AML-193 (cell line): ENCODE data around the gene PTGER1.

ENCODE experiments used
- DNase-seq, 2 experiments: peaks; one replicate each; lab custom pipeline; 2025; lab: John Stamatoyannopoulos, UW

PTGER1 gene

GRCh38 chr19:14502334-14503092, 27.4 kb upstream of the PTGER1 start:
- no peak for DNase-seq

GRCh38 chr19:14497228-14497921, 22.2 kb upstream of the PTGER1 start:
- DNase-seq = no peak

- no peak for DNase-seq
Observed at GRCh38 chr19:14496834-14497227, 21.7 kb upstream of the PTGER1 start.

GRCh38 chr19:14496029-14496833, 21.1 kb upstream of the PTGER1 start, which contains the start of gene GIPC1:
TSS of gene GIPC1 (minus strand) at chr19:14496127. CDS start at chr19:14482976, 13,151 bp downstream.
- peak; percentile 80 to 86 for DNase-seq

GRCh38 chr19:14495672-14496028, 20.5 kb upstream of the PTGER1 start:
- no peak for DNase-seq

GRCh38 chr19:14494910-14495671, 19.9 kb upstream of the PTGER1 start:
- DNase-seq = no peak

- no peak for DNase-seq
Observed at GRCh38 chr19:14494411-14494810, 19.3 kb upstream of the PTGER1 start.

DNA sequence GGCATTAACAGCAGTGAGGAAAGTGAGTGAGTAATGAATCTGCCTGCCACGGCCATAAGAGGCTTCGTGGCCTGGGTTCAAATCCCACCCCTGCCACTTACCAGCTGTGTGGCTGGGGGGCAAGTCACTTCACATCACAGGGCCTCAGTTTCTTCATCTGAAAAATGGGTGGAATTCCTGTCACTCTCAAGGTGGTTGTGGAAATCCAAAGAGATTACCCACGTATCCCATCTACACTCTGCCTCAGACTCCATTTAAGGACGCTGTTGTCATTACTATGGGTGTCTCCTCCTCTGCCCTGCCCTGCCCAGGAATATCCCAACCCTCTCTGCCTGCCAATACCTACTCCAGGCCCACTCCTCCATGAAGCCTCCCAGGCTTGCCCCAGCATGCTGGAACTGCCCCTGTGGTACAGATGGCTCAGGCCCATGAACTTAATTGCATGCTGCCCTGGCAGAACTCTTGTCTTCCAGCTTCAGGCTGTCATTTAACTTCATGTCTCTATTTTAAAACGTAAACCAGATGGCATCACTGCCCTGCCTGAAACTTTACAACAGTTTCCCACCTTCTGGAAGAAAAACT, 17.7 kb upstream of the PTGER1 start:
- DNase-seq = no peak

DNA sequence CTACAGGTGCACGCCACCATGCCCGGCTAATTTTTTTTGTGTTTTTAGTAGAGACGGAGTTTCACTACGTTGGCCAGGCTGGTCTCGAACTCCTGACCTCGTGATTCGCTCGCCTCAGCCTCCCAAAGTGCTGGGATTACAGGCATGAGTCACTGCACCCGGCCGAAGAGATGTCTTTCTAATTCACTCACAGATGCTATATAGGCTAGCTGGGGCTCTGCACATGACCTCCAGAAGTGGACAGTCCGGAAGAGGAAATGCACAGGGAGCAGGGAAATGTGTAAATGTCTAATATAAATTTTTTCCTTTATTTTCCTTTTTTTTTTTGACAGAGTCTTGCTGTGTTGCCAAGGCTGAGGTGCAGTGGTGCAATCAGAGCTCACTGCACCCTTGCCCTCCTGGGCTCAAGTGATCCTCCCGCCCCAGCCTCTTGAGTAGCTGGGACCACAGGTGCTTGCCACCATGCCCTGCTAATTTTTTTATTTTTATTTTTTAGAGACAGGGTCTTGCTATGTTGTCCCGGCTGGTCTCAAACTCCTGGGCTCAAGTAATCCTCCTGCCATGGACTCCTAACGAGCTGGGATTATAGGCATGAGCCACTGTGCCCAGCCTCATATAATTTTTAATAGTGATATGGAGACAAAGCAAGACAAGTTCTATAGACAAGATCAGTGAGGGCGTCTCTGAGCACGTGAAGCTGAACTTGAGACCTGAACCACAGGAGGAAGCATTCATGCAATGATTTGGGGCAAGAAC, 12.4 kb upstream of the PTGER1 start:
- no peak for DNase-seq

DNA sequence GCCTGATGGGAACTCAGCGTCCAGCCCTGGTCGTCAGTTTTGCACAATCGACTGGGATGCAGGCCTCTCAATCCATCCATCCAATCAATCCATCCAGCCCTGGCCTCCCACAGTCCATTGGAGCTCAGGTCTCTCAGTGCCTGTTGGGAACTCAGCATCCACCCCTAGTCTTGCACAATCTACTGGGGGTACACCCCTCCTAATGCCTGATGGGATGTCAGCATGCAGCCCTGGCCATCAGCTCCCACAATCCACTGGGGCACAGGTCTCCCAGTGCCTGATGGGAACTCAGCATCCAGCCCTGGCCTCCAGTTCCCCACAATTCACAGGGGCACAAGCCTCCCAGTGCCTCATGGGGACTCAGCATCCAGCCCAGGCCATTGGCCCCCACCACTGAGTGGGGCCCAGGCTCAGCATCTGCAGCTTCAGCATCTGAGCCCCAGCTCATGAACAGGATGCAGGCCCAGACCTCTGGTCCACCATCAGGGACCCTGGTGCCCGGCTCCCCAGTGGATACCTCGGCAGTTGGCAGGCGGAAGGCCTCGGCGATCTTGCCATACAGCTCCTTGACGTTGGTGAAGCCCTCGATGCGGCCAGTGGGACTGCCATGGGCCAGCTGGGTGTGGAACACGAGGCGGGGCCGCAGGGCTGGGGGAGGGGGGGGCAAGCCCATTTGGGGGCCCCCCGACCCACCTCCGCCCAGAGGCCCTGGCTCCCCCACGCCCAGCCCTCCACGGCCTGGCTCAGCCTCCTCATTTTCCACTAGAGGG, 7.2 kb upstream of the PTGER1 start:
- no peak for DNase-seq

GRCh38 chr19:14480700-14481079, 5.5 kb upstream of the PTGER1 start:
- no peak for DNase-seq

DNA sequence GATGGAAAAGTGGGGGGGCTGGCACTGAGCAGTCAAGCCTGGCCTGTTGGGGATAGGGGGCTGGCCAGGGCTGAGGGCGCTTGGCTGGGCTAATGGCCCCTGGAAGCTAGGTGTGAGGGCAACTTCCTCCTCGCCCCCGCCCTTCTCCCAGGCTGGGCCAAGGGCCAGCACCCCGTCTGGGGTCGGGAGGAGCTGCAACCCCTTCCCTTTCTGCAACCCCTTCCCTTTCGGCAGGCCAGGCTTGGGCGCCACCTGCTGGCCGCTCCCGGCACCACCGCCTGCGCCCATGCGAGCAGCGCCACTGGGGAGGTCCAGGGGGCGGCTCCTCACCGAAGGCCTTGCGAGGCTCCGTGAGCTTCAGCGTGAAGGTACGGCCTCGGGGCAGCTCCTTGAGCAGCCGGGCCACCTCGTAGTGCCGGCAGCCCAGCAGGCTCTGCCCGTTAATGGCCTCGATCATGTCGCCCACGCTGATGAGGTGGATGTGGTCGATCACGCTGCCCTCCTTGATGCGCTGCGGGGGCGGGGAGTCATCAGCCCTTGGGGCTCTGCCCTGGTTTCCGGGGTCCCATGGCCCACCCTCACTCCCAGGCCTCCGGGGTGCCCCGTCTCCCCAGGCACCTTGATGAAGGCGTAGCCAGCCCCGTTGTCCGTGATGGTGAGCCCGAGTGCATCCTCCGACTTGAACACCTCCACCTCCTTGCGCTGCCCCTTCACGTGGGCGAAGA, 5.0 kb upstream of the PTGER1 start:
- DNase-seq = peak; percentile 23 to 33

DNA sequence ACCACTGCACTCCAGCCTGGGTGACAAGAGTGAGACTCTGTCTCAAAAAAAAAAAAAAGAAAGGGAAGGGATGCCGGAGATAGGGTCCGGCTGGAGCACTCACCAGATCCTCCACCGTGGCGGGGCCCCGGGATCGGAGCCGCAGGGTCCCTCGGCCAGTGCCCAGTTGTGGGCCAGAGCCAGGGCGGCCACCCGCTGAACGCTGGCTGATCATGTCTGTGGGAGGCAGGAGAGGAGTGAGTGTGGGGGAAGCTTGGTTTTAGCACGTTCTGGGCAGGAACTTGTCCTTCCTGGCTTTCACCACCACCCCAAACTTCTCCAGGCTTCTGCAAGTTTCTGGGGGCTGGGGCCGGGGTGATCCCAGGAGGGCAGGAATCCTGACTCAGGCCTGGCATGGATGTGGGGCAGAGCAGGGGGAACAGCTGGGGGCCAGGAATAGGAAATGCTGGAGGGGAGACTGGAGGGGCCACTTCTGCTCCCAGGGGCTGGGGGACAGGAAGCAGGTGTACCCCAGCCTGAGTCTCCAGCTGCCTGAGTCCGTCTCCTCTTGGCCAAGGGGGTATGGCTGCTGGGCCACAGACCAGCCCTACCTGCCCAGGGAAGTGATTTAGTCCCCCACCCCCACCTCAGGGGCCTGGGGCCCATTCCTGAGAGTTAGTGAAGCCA, 4.3 kb upstream of the PTGER1 start:
- no peak for DNase-seq

DNA sequence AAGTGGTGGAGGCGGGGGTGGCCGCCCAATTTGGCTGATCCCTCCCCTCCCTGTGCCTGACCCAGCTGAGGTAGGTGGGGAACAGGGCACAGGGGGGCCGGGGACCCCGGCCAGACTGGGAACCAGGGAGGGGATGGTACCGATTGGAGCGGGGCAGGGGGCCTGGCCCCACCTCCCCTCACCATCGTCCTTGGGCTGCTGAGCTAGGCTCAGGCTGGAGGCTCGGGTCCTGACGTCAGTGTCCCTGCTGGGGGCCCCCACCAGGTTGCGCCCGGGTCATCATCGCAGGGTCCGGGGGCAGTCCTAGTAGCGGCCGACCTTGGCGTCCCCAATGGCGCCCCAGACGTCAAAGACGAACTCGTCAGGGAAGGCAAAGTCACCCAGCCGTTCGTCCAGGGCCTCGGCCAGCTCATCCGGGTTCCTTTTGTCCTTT, 3.0 kb upstream of the PTGER1 start:
- DNase-seq = no peak

DNA sequence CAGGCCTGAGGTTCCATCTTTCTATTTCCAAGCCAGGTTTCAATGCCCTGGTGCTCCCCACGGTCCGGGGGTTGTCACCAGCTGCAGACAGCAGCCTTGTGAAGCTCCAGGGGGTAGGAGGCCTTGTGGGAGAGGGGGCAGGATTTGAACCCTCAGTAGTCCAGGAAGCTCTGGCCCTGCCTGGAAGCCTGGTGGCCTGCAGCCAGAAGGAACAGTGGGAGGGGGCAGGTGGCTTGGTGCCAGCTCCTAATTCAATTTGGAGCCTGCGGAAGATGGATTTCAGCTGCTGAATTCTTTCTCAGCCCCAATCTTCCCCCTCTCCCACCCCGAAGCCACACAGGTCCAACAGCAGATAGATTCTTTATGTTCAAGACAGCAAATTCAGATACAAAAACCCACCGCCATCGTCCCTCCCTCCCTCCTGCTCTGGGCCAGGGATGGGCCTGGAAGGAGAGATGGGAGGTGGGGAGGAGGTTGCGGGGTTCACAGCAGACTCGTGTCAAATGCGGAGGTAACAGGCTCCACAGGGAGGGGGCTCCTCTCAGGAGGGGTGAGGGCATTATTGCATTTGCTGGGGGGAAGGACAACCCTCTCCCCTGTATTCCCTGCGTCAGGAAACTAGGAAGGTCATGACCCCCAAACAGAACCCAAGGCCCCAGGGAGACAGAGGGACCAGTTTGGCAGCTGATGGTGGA, 2.4 kb upstream of the PTGER1 start:
- no peak for DNase-seq

GRCh38 chr19:14476673-14477401, 1.7 kb upstream of the PTGER1 start:
- DNase-seq = peak; percentile 6 to 9

DNA sequence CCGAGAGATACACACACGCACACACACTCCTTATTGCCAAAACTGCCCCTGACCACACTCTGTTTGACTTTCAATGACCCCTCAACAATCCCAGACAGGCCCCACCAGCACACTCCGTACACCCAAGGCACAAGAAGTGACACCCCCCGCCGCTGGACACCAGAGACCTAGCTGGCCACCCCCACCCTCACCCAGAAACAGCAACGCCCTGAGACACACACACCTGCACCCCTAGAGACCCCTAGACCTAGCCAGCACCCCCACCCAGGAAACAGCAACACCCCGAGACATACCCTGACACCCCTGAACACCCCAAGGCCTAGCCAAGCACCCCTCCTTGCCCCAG, 1.1 kb upstream of the PTGER1 start:
- DNase-seq = no peak

DNA sequence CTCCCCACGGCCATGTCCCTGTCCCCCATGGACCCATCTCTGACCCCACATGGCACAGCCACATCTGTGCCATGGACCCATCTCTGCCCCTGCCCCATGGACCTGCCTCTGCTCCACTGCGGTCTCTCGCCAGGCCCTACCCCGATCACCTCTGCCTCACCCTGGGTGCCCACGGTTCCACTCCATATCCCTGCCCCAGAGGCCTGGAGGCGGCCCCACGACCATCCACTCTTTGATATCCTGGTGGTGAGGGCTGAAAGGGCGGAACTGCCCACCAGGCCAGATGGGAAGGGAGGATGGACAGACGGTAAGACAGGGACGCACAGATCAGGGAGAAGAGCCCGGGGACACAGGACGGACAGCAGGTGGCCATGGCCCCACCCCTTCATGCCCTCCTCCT, 327 bp downstream of the PTGER1 start:
- DNase-seq = no peak
